Muscle layer of colon (tissue), 2 donors: ENCODE data around the gene COPG2.
"Not testable (repeated sequence)": the region's sequence is repeated elsewhere in the genome, so short reads cannot be mapped to it uniquely, and the experiment has no call there.

Experiments used
- H3K27ac ChIP-seq: one replicate; pipeline ENCODE4 v1.7.0; 2013; ENCODE audit warnings: low read depth, mild to moderate bottlenecking, low read length, moderate library complexity
- H3K27me3 ChIP-seq, 2 donors: one replicate each; pipeline ENCODE4 v1.7.0; 2013; ENCODE audit warnings: low read length in 2 of 2, mild to moderate bottlenecking in 2 of 2; ENCODE audit not compliant: insufficient read depth in 2 of 2, control insufficient read depth in 1 of 2
- H3K36me3 ChIP-seq: one replicate; pipeline ENCODE4 v1.7.0; 2013; ENCODE audit warnings: mild to moderate bottlenecking, low read length; ENCODE audit not compliant: insufficient read depth
- H3K4me1 ChIP-seq: one replicate; pipeline ENCODE4 v1.7.0; 2013; ENCODE audit warnings: mild to moderate bottlenecking, low read length; ENCODE audit not compliant: insufficient read depth
- H3K4me3 ChIP-seq, 2 donors: one replicate each; pipeline ENCODE4 v1.7.0; 2013; ENCODE audit warnings: low read length in 2 of 2, low read depth in 1 of 2, mild to moderate bottlenecking in 1 of 2, moderate library complexity in 1 of 2
- H3K9ac ChIP-seq: one replicate; pipeline ENCODE4 v1.7.0; 2013; ENCODE audit warnings: low read length
- H3K9me3 ChIP-seq: one replicate; pipeline ENCODE4 v1.7.0; 2013; ENCODE audit warnings: mild to moderate bottlenecking, low read length
- donor health status: abdominal sarcoma.
- donor health status: Adenocarcinoma of cecum.

The COPG2 gene

GRCh38 chr7:130668258-130669084 lies at the start of gene COPG2:
COPG2 (minus strand) TSS chr7:130668748; CDS start chr7:130668668, 80 bp downstream.
- Histone ChIP-seq H3K9ac (peak within 1 kb of the TSS; percentile 63), H3K27me3 (no peaks in the 10 kb centered on the region), H3K27ac (peak within 1 kb of the TSS; percentile 94), H3K36me3 (no peaks in the 10 kb centered on the region), H3K4me1 (peaks cover 5% of the 10 kb centered on the region), H3K9me3 (no peaks in the 10 kb centered on the region), H3K4me3 (peak within 1 kb of the TSS; percentile 70 to 96)

GRCh38 chr7:130712416-130712815 lies 43.9 kb upstream of the COPG2 start:
- no peak overlapping the region for H3K4me3 ChIP-seq
- no peak overlapping the region for H3K9ac ChIP-seq
- H3K9me3 ChIP-seq: no peaks in the 10 kb centered on the region

GRCh38 chr7:130708766-130709165 lies 40.2 kb upstream of the COPG2 start:
- no peak overlapping the region for H3K9ac ChIP-seq
- no peaks in the 10 kb centered on the region for H3K9me3 ChIP-seq
- H3K4me1 ChIP-seq: no peaks in the 10 kb centered on the region
- H3K4me3 ChIP-seq: no peak overlapping the region
- H3K27ac ChIP-seq: no peak overlapping the region
- no peaks in the 10 kb centered on the region for H3K36me3 ChIP-seq
- H3K27me3 ChIP-seq: no peaks in the 10 kb centered on the region

More at GRCh38 chr7:130712416-130712815, 43.9 kb upstream of the COPG2 start:
- Histone ChIP-seq H3K27me3 (no peaks in the 10 kb centered on the region), H3K27ac (no peak overlapping the region), H3K36me3 (no peaks in the 10 kb centered on the region), H3K4me1 (no peaks in the 10 kb centered on the region)

- Histone ChIP-seq H3K9ac (no peak overlapping the region), H3K27me3 (no peaks in the 10 kb centered on the region), H3K4me1 (no peaks in the 10 kb centered on the region), H3K9me3 (no peaks in the 10 kb centered on the region), H3K36me3 (no peaks in the 10 kb centered on the region), H3K4me3 (no peak overlapping the region), H3K27ac (no peak overlapping the region)
Measured at GRCh38 chr7:130708001-130708400, 39.5 kb upstream of the COPG2 start.

- H3K36me3 ChIP-seq: no peaks in the 10 kb centered on the region
- H3K9me3 ChIP-seq: no peaks in the 10 kb centered on the region
- no peaks in the 10 kb centered on the region for H3K4me1 ChIP-seq
- no peak overlapping the region for H3K9ac ChIP-seq
- no peaks in the 10 kb centered on the region for H3K27me3 ChIP-seq
- H3K27ac ChIP-seq: no peak overlapping the region
- no peak overlapping the region for H3K4me3 ChIP-seq
Measured at GRCh38 chr7:130703851-130704250, 35.3 kb upstream of the COPG2 start.

GRCh38 chr7:130701650-130702049 lies 33.1 kb upstream of the COPG2 start:
- no peak overlapping the region for H3K9ac ChIP-seq
- no peak overlapping the region for H3K4me3 ChIP-seq
- H3K4me1 ChIP-seq: no peaks in the 10 kb centered on the region
- no peak overlapping the region for H3K27ac ChIP-seq
- H3K36me3 ChIP-seq: no peaks in the 10 kb centered on the region
- no peaks in the 10 kb centered on the region for H3K9me3 ChIP-seq
- no peaks in the 10 kb centered on the region for H3K27me3 ChIP-seq

GRCh38 chr7:130700760-130701159 lies 32.2 kb upstream of the COPG2 start:
- Histone ChIP-seq H3K36me3 (no peaks in the 10 kb centered on the region), H3K9me3 (no peaks in the 10 kb centered on the region), H3K27me3 (no peaks in the 10 kb centered on the region), H3K27ac (no peak overlapping the region), H3K4me3 (no peak overlapping the region), H3K9ac (no peak overlapping the region), H3K4me1 (no peaks in the 10 kb centered on the region)

GRCh38 chr7:130699686-130700085 lies 31.1 kb upstream of the COPG2 start:
- Histone ChIP-seq H3K9me3 (no peaks in the 10 kb centered on the region), H3K4me3 (no peak overlapping the region), H3K27me3 (no peaks in the 10 kb centered on the region), H3K27ac (no peak overlapping the region), H3K9ac (no peak overlapping the region), H3K4me1 (no peaks in the 10 kb centered on the region), H3K36me3 (no peaks in the 10 kb centered on the region)

GRCh38 chr7:130697820-130698219 lies 29.3 kb upstream of the COPG2 start:
- Histone ChIP-seq H3K4me3 (no peak overlapping the region), H3K4me1 (no peaks in the 10 kb centered on the region), H3K9ac (no peak overlapping the region), H3K36me3 (no peaks in the 10 kb centered on the region), H3K27ac (no peak overlapping the region), H3K27me3 (no peaks in the 10 kb centered on the region), H3K9me3 (no peaks in the 10 kb centered on the region)

- H3K4me3 ChIP-seq: no peak overlapping the region
- H3K4me1 ChIP-seq: no peaks in the 10 kb centered on the region
- no peaks in the 10 kb centered on the region for H3K27me3 ChIP-seq
- H3K36me3 ChIP-seq: no peaks in the 10 kb centered on the region
- H3K9me3 ChIP-seq: no peaks in the 10 kb centered on the region
- H3K9ac ChIP-seq: no peak overlapping the region
- H3K27ac ChIP-seq: no peak overlapping the region
Measured at GRCh38 chr7:130695840-130696239, 27.3 kb upstream of the COPG2 start.

GRCh38 chr7:130692396-130692795 lies 23.8 kb upstream of the COPG2 start:
- not testable (repeated sequence) for H3K27ac ChIP-seq, H3K27me3 ChIP-seq, H3K9ac ChIP-seq, H3K36me3 ChIP-seq, H3K9me3 ChIP-seq, H3K4me3 ChIP-seq, H3K4me1 ChIP-seq

- Histone ChIP-seq H3K9me3 (no peaks in the 10 kb centered on the region), H3K27me3 (no peaks in the 10 kb centered on the region), H3K36me3 (no peaks in the 10 kb centered on the region), H3K4me3 (no peak overlapping the region), H3K27ac (no peak overlapping the region), H3K4me1 (no peaks in the 10 kb centered on the region), H3K9ac (no peak overlapping the region)
Measured at GRCh38 chr7:130689683-130690082, 21.1 kb upstream of the COPG2 start.
